Subcutaneous abdominal adipose tissue (tissue), 5 donors: ENCODE data around the gene LSM14A.
"Not testable (repeated sequence)": the region's sequence is repeated elsewhere in the genome, so short reads cannot be mapped to it uniquely, and the experiment has no call there.

Experiments
- H3K27ac ChIP-seq: one replicate; pipeline ENCODE4 v1.7.0; 2013; ENCODE audit warnings: low read depth, mild to moderate bottlenecking, inconsistent platforms, low read length, moderate library complexity
- H3K27me3 ChIP-seq, 5 donors: one replicate each; pipeline ENCODE4 v1.7.0; 2013; ENCODE audit warnings: low read length in 5 of 5, inconsistent platforms in 1 of 5; ENCODE audit not compliant: control insufficient read depth in 5 of 5, insufficient read depth in 4 of 5
- H3K36me3 ChIP-seq, 5 donors: one replicate each; pipeline ENCODE4 v1.7.0; 2013; ENCODE audit warnings: low read length in 5 of 5; ENCODE audit not compliant: control insufficient read depth in 5 of 5, insufficient read depth in 5 of 5
- H3K4me1 ChIP-seq, 5 donors: one replicate each; pipeline ENCODE4 v1.7.0; 2013; ENCODE audit warnings: low read length in 5 of 5, mild to moderate bottlenecking in 3 of 5, moderate library complexity in 1 of 5; ENCODE audit not compliant: control insufficient read depth in 5 of 5, insufficient read depth in 5 of 5
- H3K4me3 ChIP-seq, 5 donors: one replicate each; pipeline ENCODE4 v1.7.0; 2013; ENCODE audit warnings: low read length in 5 of 5, low read depth in 1 of 5
- H3K9ac ChIP-seq, 5 donors: one replicate each; pipeline ENCODE4 v1.7.0; 2013; ENCODE audit warnings: low read length in 5 of 5, mild to moderate bottlenecking in 4 of 5, moderate library complexity in 3 of 5
- H3K9me3 ChIP-seq, 5 donors: one replicate each; pipeline ENCODE4 v1.7.0; 2013; ENCODE audit warnings: low read length in 5 of 5; ENCODE audit not compliant: control insufficient read depth in 5 of 5
- donor health status: healthy.
- donor health status: healthy.
- donor health status: healthy.
- donor health status: healthy.
- donor health status: healthy.

Gene LSM14A

DNA sequence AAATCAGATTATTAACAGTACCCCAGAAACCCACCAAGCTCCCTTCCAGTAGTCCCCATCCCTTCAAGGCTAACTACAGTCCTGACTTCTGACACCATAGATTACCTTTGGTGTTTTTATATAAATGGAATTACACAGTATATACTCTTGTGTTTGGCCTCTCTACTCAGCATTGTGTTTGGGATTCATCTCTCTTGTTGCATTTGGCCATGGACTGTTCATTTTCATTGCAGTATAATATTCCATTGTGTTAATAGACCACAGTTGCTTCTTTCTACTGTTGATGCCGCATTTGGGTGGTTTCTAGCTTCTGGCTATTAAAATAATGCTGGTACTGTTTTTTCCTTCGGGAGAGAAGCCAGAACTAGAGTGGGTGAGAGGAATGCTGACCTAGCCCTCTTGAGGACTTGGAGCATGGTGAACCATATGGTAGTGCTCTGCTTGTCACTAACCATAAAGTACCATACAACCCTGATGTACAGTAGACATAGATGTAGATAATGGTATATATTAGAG lies 63.2 kb downstream of the LSM14A start:
- H3K27ac ChIP-seq = no peak overlapping the region
- H3K27me3 ChIP-seq = no peaks in the 10 kb centered on the region
- no peaks in the 10 kb centered on the region for H3K9me3 ChIP-seq
- H3K36me3 ChIP-seq = peaks cover 0 to 7% (median 3%) of the 10 kb centered on the region in 5 donors
- H3K9ac ChIP-seq = no peak overlapping the region
- H3K4me3 ChIP-seq = no peak overlapping the region
- H3K4me1 ChIP-seq = peaks cover 0 to 17% (median 15%) of the 10 kb centered on the region in 5 donors

DNA sequence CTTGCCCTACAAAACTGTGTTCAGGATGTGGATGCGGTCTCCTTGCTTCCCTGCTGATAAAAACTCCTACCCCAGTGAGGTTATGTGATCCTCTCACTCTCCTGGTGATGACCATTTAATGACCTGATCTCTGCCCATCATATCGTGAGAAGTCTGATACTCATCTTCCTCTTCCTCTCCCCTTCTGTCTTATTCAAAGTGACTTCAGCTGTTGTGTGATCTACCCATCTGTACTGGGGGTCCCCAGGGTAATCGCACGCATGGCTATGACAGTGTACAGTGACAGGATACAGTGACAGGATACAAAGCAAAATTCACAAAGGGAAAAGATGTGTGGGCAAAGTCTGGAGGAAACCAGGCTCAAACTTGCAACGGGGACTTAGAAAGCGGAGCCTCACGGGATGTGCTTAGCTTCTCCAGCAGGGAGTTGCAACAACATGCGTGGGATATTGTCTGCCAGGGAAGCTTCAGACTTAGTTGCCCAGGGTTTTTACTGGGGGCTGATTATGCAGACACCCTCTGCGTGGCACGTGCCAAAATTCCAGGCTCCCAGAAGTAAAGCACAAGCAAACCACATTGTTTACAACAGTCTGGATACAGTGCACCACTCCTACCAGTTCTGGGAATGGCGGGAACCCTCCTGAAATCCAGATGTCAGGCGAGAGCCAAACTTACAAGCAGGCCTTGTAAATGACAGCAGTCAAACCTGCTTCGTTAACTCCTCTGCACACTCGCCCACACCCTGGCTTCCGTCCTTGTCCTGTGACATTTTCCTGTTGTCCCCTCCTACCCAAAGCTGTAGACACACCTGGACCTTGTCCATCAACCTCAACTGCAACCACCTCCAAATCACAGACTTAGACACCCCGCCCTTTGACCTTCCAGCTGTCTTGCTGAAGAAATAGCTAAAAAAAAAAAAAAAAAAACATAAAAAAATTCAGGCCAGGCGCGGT lies 64.0 kb downstream of the LSM14A start:
- Histone ChIP-seq H3K27ac (no peak overlapping the region), H3K27me3 (no peaks in the 10 kb centered on the region), H3K9me3 (no peaks in the 10 kb centered on the region), H3K9ac (no peak overlapping the region), H3K4me3 (no peak overlapping the region), H3K36me3 (no peaks in the 10 kb centered on the region), H3K4me1 (peaks cover 0 to 17% (median 15%) of the 10 kb centered on the region in 5 donors)

DNA sequence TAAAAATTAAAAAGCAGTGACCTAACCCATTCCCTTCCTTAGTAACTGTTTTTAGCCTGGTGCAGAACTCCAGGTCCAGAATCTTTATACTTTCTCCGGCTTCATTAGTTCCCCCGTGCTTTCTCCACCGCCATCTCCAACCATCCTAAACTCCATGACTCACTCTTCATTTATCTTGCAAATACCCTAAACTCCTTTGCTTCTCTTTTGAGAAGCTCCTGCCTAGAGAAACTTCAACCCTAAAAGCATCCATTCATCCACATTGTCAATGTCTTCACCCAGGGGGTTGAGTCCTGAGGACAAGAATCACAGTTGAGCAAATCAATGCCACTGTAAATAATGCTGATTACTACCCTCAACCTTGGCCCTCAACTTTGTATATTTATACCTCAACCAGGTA lies 65.0 kb downstream of the LSM14A start:
- Histone ChIP-seq H3K27me3 (no peaks in the 10 kb centered on the region), H3K4me1 (peaks cover 0 to 17% (median 15%) of the 10 kb centered on the region in 5 donors)

DNA sequence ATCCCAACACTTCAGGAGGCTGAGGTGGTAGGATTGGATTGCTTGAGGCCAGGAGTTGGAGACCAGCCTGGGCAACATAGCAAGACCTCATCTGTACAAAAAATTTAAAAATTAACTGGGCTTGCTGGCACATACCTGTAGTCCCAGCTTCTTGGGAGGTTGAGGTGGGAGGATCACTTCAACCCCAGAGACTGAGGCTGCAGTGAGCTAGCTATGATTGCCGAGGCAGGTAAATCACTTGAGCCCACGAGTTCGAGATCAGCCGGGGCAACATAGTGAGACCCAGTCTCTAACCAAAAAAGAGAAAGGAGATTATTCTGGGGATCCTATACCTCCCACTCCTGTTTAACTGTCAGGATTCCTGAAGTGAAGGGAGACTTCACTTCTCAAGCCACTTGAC lies 65.6 kb downstream of the LSM14A start:
- H3K27me3 ChIP-seq = no peaks in the 10 kb centered on the region
- no peaks in the 10 kb centered on the region for H3K9me3 ChIP-seq
- no peak overlapping the region for H3K4me3 ChIP-seq
- H3K36me3 ChIP-seq = no peaks in the 10 kb centered on the region
- H3K9ac ChIP-seq = no peak overlapping the region
- H3K4me1 ChIP-seq = peaks cover 0 to 10% (median 10%) of the 10 kb centered on the region in 5 donors
- H3K27ac ChIP-seq = no peak overlapping the region

More for the DNA sequence above, 65.0 kb downstream of the LSM14A start:
- H3K27ac ChIP-seq = no peak overlapping the region
- no peak overlapping the region for H3K4me3 ChIP-seq
- H3K9me3 ChIP-seq = no peaks in the 10 kb centered on the region
- H3K9ac ChIP-seq = no peak overlapping the region
- H3K36me3 ChIP-seq = no peaks in the 10 kb centered on the region

GRCh38 chr19:34241513-34242337 lies 69.4 kb downstream of the LSM14A start:
- H3K4me3 ChIP-seq = no peak overlapping the region
- H3K36me3 ChIP-seq = no peaks in the 10 kb centered on the region
- no peaks in the 10 kb centered on the region for H3K27me3 ChIP-seq
- H3K4me1 ChIP-seq = peaks cover 2 to 16% (median 13%) of the 10 kb centered on the region in 5 donors
- no peak overlapping the region for H3K27ac ChIP-seq
- H3K9me3 ChIP-seq = no peaks in the 10 kb centered on the region
- H3K9ac ChIP-seq = no peak overlapping the region

- not testable (repeated sequence) for H3K9me3 ChIP-seq, H3K27me3 ChIP-seq, H3K4me3 ChIP-seq, H3K27ac ChIP-seq, H3K36me3 ChIP-seq, H3K9ac ChIP-seq
- peaks cover 2 to 16% (median 13%) of the 10 kb centered on the region in 5 donors for H3K4me1 ChIP-seq
These were observed 71.0 kb downstream of the LSM14A start for GRCh38 chr19:34243138-34243875.

- no peaks in the 10 kb centered on the region for H3K36me3 ChIP-seq
- peaks cover 2 to 16% (median 13%) of the 10 kb centered on the region in 5 donors for H3K4me1 ChIP-seq
- no peak overlapping the region for H3K4me3 ChIP-seq
- H3K9ac ChIP-seq = no peak overlapping the region
- H3K27me3 ChIP-seq = no peaks in the 10 kb centered on the region
- H3K27ac ChIP-seq = no peak overlapping the region
- no peaks in the 10 kb centered on the region for H3K9me3 ChIP-seq
These were observed 71.7 kb downstream of the LSM14A start for GRCh38 chr19:34243876-34244578.

DNA sequence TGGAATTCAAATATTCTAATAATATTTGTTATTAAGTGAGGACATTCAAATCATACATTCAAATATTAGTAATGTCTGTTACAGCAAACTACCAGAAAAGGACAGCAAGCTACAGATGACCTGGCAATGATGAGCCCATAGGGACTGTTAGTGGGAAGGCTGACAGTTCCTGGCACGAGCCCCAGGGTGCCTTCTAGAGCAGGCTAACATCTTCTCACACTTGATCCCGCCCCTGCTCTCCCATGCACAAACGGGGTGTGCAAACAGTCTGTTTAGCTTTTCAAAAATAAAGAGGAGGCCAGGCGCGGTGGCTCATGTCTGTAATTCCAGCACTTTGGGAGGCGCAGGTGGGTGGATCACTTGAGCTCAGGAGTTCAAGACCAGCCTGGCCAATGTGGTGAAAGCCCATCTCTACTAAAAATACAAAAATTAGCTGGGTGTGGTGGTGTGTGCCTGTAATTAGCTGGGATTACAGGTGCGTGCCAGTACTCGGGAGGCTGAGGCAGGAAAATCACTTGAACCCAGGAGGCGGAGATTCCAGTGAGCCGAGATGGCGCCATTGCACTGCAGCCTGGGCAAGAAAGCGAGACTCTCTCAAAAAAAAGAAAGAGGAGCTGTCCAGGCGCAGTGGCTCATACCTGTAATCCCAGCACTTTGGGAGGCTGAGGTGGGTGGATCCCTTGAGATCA lies 72.5 kb downstream of the LSM14A start:
- H3K27ac ChIP-seq = no peak overlapping the region

DNA sequence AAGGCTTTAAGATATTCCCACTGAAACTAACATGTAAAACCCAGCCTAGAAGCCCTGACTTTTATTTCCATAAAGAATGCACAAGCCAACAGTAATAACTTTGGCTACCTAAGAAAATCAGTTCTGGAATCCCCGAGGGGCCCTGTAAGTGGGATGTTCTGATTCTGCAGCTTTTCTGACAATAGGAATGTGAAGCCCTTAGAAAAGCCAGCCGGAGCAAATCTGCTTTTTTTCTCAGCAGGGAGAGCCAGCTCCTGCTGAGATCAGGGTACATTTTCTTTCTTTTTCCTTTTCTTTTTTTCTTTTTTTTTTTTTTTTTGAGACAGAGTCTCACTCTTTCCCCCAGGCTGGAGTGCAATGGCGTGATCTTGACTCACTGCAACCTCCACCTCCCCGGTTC lies 74.0 kb downstream of the LSM14A start:
- no peak overlapping the region for H3K9ac ChIP-seq
- H3K27ac ChIP-seq = no peak overlapping the region
- no peak overlapping the region for H3K4me3 ChIP-seq
- H3K36me3 ChIP-seq = no peaks in the 10 kb centered on the region
- no peaks in the 10 kb centered on the region for H3K27me3 ChIP-seq
- no peaks in the 10 kb centered on the region for H3K9me3 ChIP-seq
- H3K4me1 ChIP-seq = peaks cover 4 to 28% (median 18%) of the 10 kb centered on the region in 5 donors

More for the DNA sequence above, 72.5 kb downstream of the LSM14A start:
- Histone ChIP-seq H3K9ac (no peak overlapping the region), H3K4me1 (peaks cover 2 to 18% (median 13%) of the 10 kb centered on the region in 5 donors), H3K27me3 (no peaks in the 10 kb centered on the region), H3K4me3 (no peak overlapping the region), H3K9me3 (no peaks in the 10 kb centered on the region), H3K36me3 (no peaks in the 10 kb centered on the region)
